RCC 7860 (cell line): Measurements from ENCODE around the gene ATAD3A.

ENCODE experiments used
- DNase-seq: peaks from one replicate; pipeline ENCODE4 v3.0.0-alpha.2; 2015; ENCODE audit warnings: low spot score
- FAIRE-seq: peaks from 2 replicates; lab custom pipeline; 2012; peaks lifted over from hg19 to GRCh38; lab: Jason Lieb, UNC

The ATAD3A gene

DNA sequence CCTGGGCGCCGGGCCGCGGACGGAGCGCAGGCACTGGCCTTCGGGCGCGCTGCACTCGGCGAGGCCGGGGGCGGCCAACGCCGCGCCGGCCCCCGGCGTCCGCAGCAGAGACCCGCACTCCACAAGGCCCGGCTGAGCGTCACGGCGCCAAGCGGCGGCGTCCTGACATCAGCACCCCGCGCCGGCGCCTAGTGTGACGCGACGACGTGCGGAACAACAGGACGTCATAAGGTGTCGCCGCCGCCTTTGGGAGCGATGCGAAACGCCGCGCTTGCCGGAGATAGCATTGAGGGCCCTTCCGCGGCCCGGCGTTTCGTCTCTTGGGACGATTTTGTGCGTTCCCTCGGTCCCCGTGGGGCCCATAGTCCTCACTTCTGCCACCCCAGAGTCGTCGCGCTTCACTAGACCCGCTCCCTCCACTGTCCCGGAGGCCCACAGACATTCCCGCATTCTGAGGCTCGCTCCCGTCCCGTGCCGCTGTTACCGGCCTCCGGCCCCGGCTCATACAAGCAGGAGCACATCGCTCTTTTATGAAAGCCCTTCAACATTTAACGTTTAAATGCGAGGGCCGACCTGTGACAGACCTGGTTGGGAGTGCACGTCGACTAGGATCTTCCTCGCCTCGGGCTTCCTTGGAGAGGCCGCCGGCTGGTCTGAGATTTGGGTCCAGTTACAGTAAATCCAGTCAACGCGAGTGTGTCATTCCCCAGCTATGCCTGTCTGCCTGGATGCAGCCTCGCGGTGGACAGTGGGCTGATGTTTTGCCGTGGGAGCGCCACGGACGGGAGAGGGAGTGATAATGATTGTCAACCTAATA lies 63.0 kb downstream of the ATAD3A start, which contains the start of gene SSU72:
TSS of gene SSU72 (minus strand) at position 143 of the 817 bp plus-strand sequence. CDS start 306 bp downstream, outside the sequence.
- no peak for FAIRE-seq
- peak; percentile 75 for DNase-seq

DNA sequence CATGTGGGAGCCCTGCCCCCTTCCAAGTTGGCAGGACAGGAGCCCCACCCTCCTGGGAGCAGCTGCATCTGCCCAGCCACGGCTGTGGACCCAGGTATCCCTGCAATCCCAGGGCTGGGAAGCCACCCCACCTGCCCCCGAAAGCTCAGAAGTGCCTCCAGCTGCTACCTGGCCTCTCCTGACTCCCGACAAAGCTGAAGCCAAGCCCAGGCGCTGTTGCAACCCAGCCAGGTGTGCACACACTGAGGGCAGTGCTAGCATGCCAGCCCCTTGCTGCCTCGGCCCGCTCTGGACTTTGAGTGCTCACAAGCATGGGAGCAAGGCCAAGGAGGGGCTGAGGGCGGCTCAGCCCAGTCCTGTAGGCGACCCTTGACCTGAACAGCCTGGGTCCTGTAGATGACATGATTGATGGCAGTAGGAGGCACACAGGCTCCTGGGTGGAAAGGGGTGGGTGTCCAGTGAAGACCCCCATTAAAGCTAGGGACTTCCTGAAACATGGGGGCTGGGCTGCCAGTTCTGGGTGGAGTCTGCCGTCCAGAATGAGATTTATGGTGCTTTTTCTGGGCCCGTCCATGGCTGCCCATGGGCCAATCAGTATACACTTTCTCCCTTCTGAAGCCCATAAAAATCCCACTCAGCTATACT lies 65.5 kb downstream of the ATAD3A start:
- FAIRE-seq (no peak), DNase-seq (no peak)

DNA sequence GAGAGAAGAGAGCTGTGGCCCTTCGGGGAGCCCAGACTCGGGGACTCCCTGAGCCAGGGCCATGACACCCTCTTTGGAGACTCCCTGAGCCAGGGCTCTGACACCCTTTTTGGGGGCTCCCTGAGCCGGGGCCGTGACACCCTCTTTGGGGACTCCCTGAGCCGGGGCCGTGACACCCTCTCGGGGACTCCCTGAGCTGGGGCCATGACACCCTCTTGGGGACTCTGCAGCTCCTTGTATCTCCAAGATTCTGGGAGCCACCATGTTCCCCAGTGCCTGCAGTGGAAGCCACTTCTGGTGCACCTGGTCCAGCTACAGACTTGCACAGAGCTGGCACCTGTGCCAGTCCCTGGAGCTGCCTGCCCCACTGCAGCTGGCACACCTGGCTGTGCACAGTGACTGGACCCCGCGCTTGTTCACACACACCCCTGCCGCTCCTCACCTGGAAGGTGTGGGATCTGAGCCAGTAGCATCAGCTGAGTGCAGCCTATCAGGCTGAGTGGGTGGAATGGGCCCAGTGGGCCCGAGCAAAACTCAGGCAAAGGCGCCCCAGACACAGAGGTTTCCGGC lies 66.5 kb downstream of the ATAD3A start:
- DNase-seq: no peak
- FAIRE-seq: no peak

DNA sequence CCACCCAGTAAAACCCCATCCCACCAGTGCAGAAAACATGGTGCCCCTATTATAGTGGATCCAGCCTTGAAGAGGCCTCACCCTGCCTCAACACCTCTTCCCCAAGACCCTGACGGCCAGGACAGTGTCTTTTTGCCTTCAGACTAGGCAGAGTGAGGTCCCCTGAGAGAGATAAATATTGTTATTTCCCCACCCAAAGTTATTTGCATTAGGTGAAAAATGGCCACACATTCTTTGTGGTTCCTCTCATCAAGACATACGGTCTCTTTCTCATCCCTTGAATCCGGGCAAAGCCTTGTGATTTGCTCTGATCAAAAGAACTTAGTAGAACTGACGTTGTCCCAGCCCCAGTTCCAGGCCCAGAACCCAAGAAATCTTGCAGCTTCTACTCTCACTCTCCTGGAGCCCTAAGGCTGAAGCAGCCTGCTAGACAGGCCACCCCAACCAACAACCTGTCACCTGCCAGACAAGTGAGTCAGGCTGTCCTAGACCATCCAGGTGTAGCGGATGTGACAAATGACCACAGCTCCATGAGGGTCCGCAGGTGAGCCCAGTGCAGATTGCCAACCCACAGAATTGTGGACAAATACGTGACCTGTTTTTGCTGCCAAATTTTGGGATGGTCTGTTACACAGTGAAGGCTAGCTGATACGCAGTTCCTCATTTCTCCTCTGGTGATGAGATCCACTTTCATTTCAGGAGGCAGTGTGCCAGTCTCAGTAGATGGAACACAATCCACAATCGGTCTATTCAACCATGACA lies 70.8 kb downstream of the ATAD3A start:
- no peak for FAIRE-seq
- DNase-seq: no peak

DNA sequence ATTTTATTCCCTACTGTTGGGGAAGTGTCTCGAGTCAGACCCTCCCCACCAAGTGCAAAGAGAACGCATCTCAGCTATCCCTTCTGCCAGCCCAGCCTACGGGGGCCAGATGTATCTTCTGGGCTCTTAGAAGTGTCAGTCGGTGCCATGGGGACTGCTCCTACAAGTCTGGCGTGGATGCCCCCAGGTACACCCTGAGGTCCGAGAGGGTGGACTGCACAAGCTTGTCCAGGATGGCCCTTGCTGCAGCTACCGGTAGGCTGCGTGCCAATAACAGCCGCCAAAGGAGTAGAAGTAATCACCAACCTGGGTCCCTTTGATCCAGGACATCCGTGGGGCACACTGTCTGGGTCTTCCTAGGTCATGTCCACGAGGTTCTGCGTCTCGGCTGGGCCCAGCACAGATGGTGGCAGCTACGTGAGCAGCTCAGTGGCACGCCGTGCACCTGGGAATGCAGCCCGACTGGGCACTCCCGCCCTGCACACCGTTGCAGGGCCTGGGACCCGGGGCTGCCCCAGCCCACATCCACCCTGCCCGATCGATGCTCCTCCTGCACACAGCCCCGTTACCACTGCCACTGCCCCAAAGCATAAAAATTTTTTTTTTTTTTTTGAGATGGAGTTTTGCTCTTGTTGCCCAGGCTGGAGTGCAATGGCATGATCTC lies 71.5 kb downstream of the ATAD3A start:
- DNase-seq (no peak), FAIRE-seq (no peak)
